GM18508 (cell line): ENCODE data around the gene NFASC.

ENCODE experiments used
- ATAC-seq: cut with Tn5 transposase; IDR thresholded peaks from one replicate; pipeline ENCODE4 v1.9.1; 2021; ENCODE audit warnings: moderate number of reproducible peaks; ENCODE audit not compliant: insufficient read depth, unreplicated experiment

Gene NFASC

GRCh38 chr1:205071028-205071409, 200.4 kb downstream of the NFASC start:
- no peak for ATAC-seq

GRCh38 chr1:205071801-205072200, 201.1 kb downstream of the NFASC start:
- ATAC-seq, result no peak

- ATAC-seq, result no peak
Observed at GRCh38 chr1:205072286-205072685, 201.6 kb downstream of the NFASC start.
